ES-I3 (cell line): Measurements from ENCODE around the gene OAF.

Source experiments
- H3K36me3 ChIP-seq: 2 replicates; pipeline ENCODE4 v1.6.1; 2013; ENCODE audit warnings: mild to moderate bottlenecking, low read length, control low read depth, moderate library complexity; ENCODE audit not compliant: insufficient read depth
- H3K4me1 ChIP-seq: 2 replicates; pipeline ENCODE4 v1.6.1; 2013; ENCODE audit warnings: mild to moderate bottlenecking, control low read depth, low read length; ENCODE audit not compliant: insufficient read depth
- H3K9ac ChIP-seq: 2 replicates; pipeline ENCODE4 v1.6.1; 2013; ENCODE audit warnings: low read depth, mild to moderate bottlenecking, low read length, moderate library complexity
- H3K9me3 ChIP-seq: 2 replicates; pipeline ENCODE4 v1.6.1; 2013; ENCODE audit warnings: mild to moderate bottlenecking, low read length, moderate library complexity; ENCODE audit not compliant: control insufficient read depth, insufficient read depth

The OAF gene

GRCh38 chr11:120205596-120206161, 5.2 kb upstream of the OAF start:
- peaks cover 10% of the 10 kb centered on the region; the same call in 1 of the 2 replicates for H3K4me1 ChIP-seq
- H3K9ac ChIP-seq, result no peak overlapping the region
- no peaks in the 10 kb centered on the region for H3K36me3 ChIP-seq
- H3K9me3 ChIP-seq, result no peaks in the 10 kb centered on the region

- Histone ChIP-seq H3K4me1 (peaks cover 15% of the 10 kb centered on the region; the same call in 1 of the 2 replicates), H3K9ac (no peak overlapping the region), H3K36me3 (no peaks in the 10 kb centered on the region), H3K9me3 (no peaks in the 10 kb centered on the region)
Measured at GRCh38 chr11:120207512-120207911, 3.3 kb upstream of the OAF start.

GRCh38 chr11:120208001-120208441, 2.8 kb upstream of the OAF start:
- no peaks in the 10 kb centered on the region for H3K9me3 ChIP-seq
- no peak overlapping the region for H3K9ac ChIP-seq
- no peaks in the 10 kb centered on the region for H3K36me3 ChIP-seq
- H3K4me1 ChIP-seq, result peaks cover 19% of the 10 kb centered on the region; the same call in 1 of the 2 replicates

GRCh38 chr11:120208777-120209176, 2.1 kb upstream of the OAF start:
- Histone ChIP-seq H3K9me3 (no peaks in the 10 kb centered on the region), H3K4me1 (peaks cover 25% of the 10 kb centered on the region), H3K9ac (no peak overlapping the region), H3K36me3 (no peaks in the 10 kb centered on the region)

GRCh38 chr11:120209746-120210625, 846 bp upstream of the OAF start:
- Histone ChIP-seq H3K9me3 (no peaks in the 10 kb centered on the region), H3K9ac (peak overlapping the region; percentile 54; the same call in 1 of the 2 replicates), H3K36me3 (no peaks in the 10 kb centered on the region), H3K4me1 (peaks cover 23% of the 10 kb centered on the region)

- Histone ChIP-seq H3K9me3 (no peaks in the 10 kb centered on the region), H3K9ac (peak overlapping the region; percentile 56), H3K4me1 (peaks cover 18% of the 10 kb centered on the region), H3K36me3 (no peaks in the 10 kb centered on the region)
Measured at GRCh38 chr11:120211522-120212258, 858 bp downstream of the OAF start.

GRCh38 chr11:120212259-120212878, 1.5 kb downstream of the OAF start:
- no peaks in the 10 kb centered on the region for H3K36me3 ChIP-seq
- H3K9ac ChIP-seq, result no peak overlapping the region
- H3K9me3 ChIP-seq, result no peaks in the 10 kb centered on the region
- peaks cover 18% of the 10 kb centered on the region for H3K4me1 ChIP-seq

GRCh38 chr11:120212926-120213325, 2.1 kb downstream of the OAF start:
- Histone ChIP-seq H3K9ac (no peak overlapping the region), H3K9me3 (no peaks in the 10 kb centered on the region), H3K4me1 (peaks cover 21% of the 10 kb centered on the region), H3K36me3 (no peaks in the 10 kb centered on the region)

GRCh38 chr11:120214581-120214980, 3.7 kb downstream of the OAF start:
- Histone ChIP-seq H3K36me3 (no peaks in the 10 kb centered on the region), H3K9me3 (no peaks in the 10 kb centered on the region), H3K4me1 (peaks cover 30% of the 10 kb centered on the region), H3K9ac (no peak overlapping the region)

GRCh38 chr11:120215634-120216033, 4.8 kb downstream of the OAF start:
- Histone ChIP-seq H3K9ac (no peak overlapping the region), H3K9me3 (no peaks in the 10 kb centered on the region), H3K36me3 (no peaks in the 10 kb centered on the region), H3K4me1 (peaks cover 27% of the 10 kb centered on the region)

- Histone ChIP-seq H3K36me3 (no peaks in the 10 kb centered on the region), H3K9ac (no peak overlapping the region), H3K9me3 (no peaks in the 10 kb centered on the region), H3K4me1 (peaks cover 26% of the 10 kb centered on the region)
Measured at GRCh38 chr11:120216426-120217102, 5.7 kb downstream of the OAF start.

GRCh38 chr11:120217526-120217925, 6.7 kb downstream of the OAF start:
- Histone ChIP-seq H3K4me1 (peaks cover 22% of the 10 kb centered on the region), H3K9me3 (no peaks in the 10 kb centered on the region), H3K9ac (no peak overlapping the region), H3K36me3 (no peaks in the 10 kb centered on the region)

GRCh38 chr11:120217941-120218694, 7.3 kb downstream of the OAF start:
- Histone ChIP-seq H3K4me1 (peaks cover 17% of the 10 kb centered on the region), H3K9me3 (no peaks in the 10 kb centered on the region), H3K9ac (no peak overlapping the region), H3K36me3 (no peaks in the 10 kb centered on the region)
